B cell (primary cell): ENCODE data around the gene STK4. TPM values are rescaled to one million over a fixed set of nuclear protein-coding genes. Genes with fewer than 3 reads are reported as not detected.

Experiments
- ATAC-seq: fragments of 200-7000 bp; cut with Tn5 transposase; one replicate; pipeline ENCODE4 v1.10.0; 2021; ENCODE audit warnings: low read depth, mild to moderate bottlenecking, moderate number of reproducible peaks, moderate library complexity
- CTCF ChIA-PET: fragments of 350-600 bp; sonication (Branson Sonifier 250); formaldehyde crosslinking; loops from one replicate; lab custom pipeline; 2021; ENCODE audit warnings: antibody characterized with exemption, inconsistent platforms; lab: Charles Lee
- POLR2A ChIA-PET: fragments of 350-600 bp; sonication (Branson Sonifier 250); formaldehyde crosslinking; loops from one replicate; lab custom pipeline; 2021; ENCODE audit warnings: antibody characterized with exemption; lab: Charles Lee
- DNase-seq: peaks from one replicate; pipeline ENCODE4 v3.0.0; 2013
- H2AFZ ChIP-seq: 2 replicates; pipeline ENCODE4 v1.6.1; 2012; ENCODE audit warnings: mild to moderate bottlenecking, low read depth, low read length; ENCODE audit not compliant: insufficient read depth, poor library complexity, severe bottlenecking
- H3K27ac ChIP-seq, 2 donors: 1 replicate in 1 of 2; 2 replicates in 1 of 2; pipeline ENCODE4 v1.5.1; 2012 to 2013; ENCODE audit warnings: low read length in 2 of 2, mild to moderate bottlenecking in 2 of 2, moderate library complexity in 1 of 2
- H3K27me3 ChIP-seq, 4 experiments: fragments of 200-600 bp in 1 of 4; sonication (generic) in 1 of 4; replicated peaks in 1 of 4; 1 replicate in 2 of 4; 2 replicates in 2 of 4; pipeline versions ENCODE4 v1.6.1 to v1.7.0; 2013 to 2016; ENCODE audit warnings: low read length in 3 of 4, mild to moderate bottlenecking in 2 of 4, mixed read lengths in 1 of 4, moderate library complexity in 1 of 4; ENCODE audit not compliant: insufficient read depth in 4 of 4, control insufficient read depth in 3 of 4; ENCODE audit errors: control extremely low read depth in 1 of 4
- H3K36me3 ChIP-seq, 2 experiments: replicated peaks in 1 of 2; 1 replicate in 1 of 2; 2 replicates in 1 of 2; pipeline versions ENCODE4 v1.6.1 to v1.7.1; 2013; ENCODE audit warnings: low read length in 1 of 2; ENCODE audit not compliant: insufficient read depth in 2 of 2, control insufficient read depth in 1 of 2; ENCODE audit errors: control extremely low read depth in 1 of 2, extremely low read depth in 1 of 2
- H3K4me1 ChIP-seq, 2 donors: fragments of 200-600 bp in 1 of 2; sonication (generic) in 1 of 2; 1 replicate in 1 of 2; 2 replicates in 1 of 2; pipeline versions ENCODE4 v1.5.1 to v1.6.1; 2013 to 2017; ENCODE audit warnings: low read length in 2 of 2; ENCODE audit not compliant: control insufficient read depth in 2 of 2, insufficient read depth in 2 of 2
- H3K4me2 ChIP-seq: replicated peaks from 2 replicates; pipeline ENCODE3; 2012; ENCODE audit warnings: mild to moderate bottlenecking, low read depth, low read length; ENCODE audit not compliant: poor library complexity, severe bottlenecking
- H3K4me3 ChIP-seq, 5 experiments: fragments of 200-600 bp in 1 of 5; sonication (generic) in 1 of 5; 1 replicate in 3 of 5; 2 replicates in 2 of 5; pipeline versions ENCODE4 v1.5.1 to v1.7.0; 2011 to 2016; ENCODE audit warnings: low read length in 4 of 5, mild to moderate bottlenecking in 4 of 5, low read depth in 2 of 5, control low read depth in 1 of 5, moderate library complexity in 1 of 5; ENCODE audit not compliant: insufficient read depth in 1 of 5; ENCODE audit errors: control extremely low read depth in 1 of 5, extremely low read depth in 1 of 5
- H3K79me2 ChIP-seq: fragments of 200-600 bp; sonication (generic); one replicate; pipeline ENCODE4 v1.6.0; 2016; ENCODE audit warnings: low read length; ENCODE audit not compliant: control insufficient read depth, insufficient read depth
- H3K9ac ChIP-seq: fragments of 200-600 bp; sonication (generic); 2 replicates; pipeline ENCODE4 v1.6.1; 2017; ENCODE audit warnings: mild to moderate bottlenecking, low read length, moderate library complexity
- H3K9me3 ChIP-seq, 3 donors: one replicate each; pipeline versions ENCODE4 v1.6.1 to v1.7.1; 2013; ENCODE audit warnings: low read length in 2 of 3; ENCODE audit not compliant: control insufficient read depth in 2 of 3, insufficient read depth in 1 of 3; ENCODE audit errors: control extremely low read depth in 1 of 3
- H4K20me1 ChIP-seq: 2 replicates; pipeline ENCODE4 v1.6.0; 2012; ENCODE audit warnings: mild to moderate bottlenecking, low read length; ENCODE audit not compliant: insufficient read depth, control insufficient read depth, poor library complexity, severe bottlenecking
- H3K27ac Mint-ChIP-seq: one replicate; pipeline ENCODE4 v1.8.0; 2021; ENCODE audit warnings: mixed read lengths
- H3K27me3 Mint-ChIP-seq: one replicate; pipeline ENCODE4 v1.8.0; 2021; ENCODE audit warnings: mixed read lengths
- H3K4me1 Mint-ChIP-seq: one replicate; pipeline ENCODE4 v1.8.0; 2021; ENCODE audit warnings: mixed read lengths
- H3K4me3 Mint-ChIP-seq: one replicate; pipeline ENCODE4 v1.8.0; 2021; ENCODE audit warnings: mixed read lengths
- H3K9me3 Mint-ChIP-seq: one replicate; pipeline ENCODE4 v1.8.0; 2022; ENCODE audit warnings: mixed read lengths; ENCODE audit not compliant: insufficient read depth
- CTCF ChIP-seq: fragments of 200-600 bp; IDR thresholded peaks from one replicate; pipeline ENCODE4 v1.8.0; 2022; ENCODE audit warnings: antibody characterized with exemption, mild to moderate bottlenecking
- EZH2 ChIP-seq: IDR thresholded peaks from 2 replicates; pipeline ENCODE4 v1.6.1; 2012; ENCODE audit warnings: borderline replicate concordance, low read depth, mild to moderate bottlenecking, moderate library complexity, low read length; ENCODE audit not compliant: insufficient read depth, poor library complexity, severe bottlenecking
- WGBS: methylation state at CpG from one replicate; pipeline ENCODE4 v1.1.5; 2013; ENCODE audit warnings: missing lambda C conversion rate; ENCODE audit not compliant: insufficient coverage; 5-methylcytosine and 5-hydroxymethylcytosine counted together
- intact Hi-C: fragments of 100-400 bp; cut with micrococcal nuclease; formaldehyde crosslinking; loops from one replicate; pipeline ENCODE4 v1.10.0; 2022
- polyA plus RNA-seq: library from polyadenylated mRNA; depleted of rRNA; stranded (reverse); fragments of >200 nt; gene quantifications from 2 replicates; pipeline ENCODE4 v1.2.3, GENCODE V29; 2012
- total RNA-seq, 2 donors: library from RNA; stranded (reverse); fragments of 120-200 nt in 1 of 2; gene quantifications; 1 replicate in 1 of 2; 2 replicates in 1 of 2; pipeline versions ENCODE4 v1.2.3 to v1.2.4, GENCODE V29; 2013 to 2022

STK4 gene
- total and polyA plus RNA-seq, 2 donors (not counting 1 experiment from before 2014, with no cell fraction given): 38.9 to 324 TPM

- H3K27me3 ChIP-seq: peaks cover 0 to 27% (median 8%) of the 10 kb centered on the region in 4 experiments
- ChIA-PET POLR2A (no interaction called here), CTCF (interaction anchor here (1.2 to 4.1 kb wide), 3 partner anchors 9 to 184 kb away, joined by 3 to 33 read pairs (median 4); no protein-coding TSS in a partner anchor)
- H3K4me3 Mint-ChIP-seq: no peak overlapping the region
- H2AFZ ChIP-seq: no peak overlapping the region
- H3K9ac ChIP-seq: no peak overlapping the region
- H3K4me3 ChIP-seq: no peak overlapping the region
- H4K20me1 ChIP-seq: no peaks in the 10 kb centered on the region
- peaks cover 39% of the 10 kb centered on the region for H3K27me3 Mint-ChIP-seq
- no peak overlapping the region for H3K27ac ChIP-seq
- no peaks in the 10 kb centered on the region for H3K36me3 ChIP-seq
- intact Hi-C loops: no loop called here
- WGBS: no CpG with 5 or more reads among the region's 2 CpGs
- H3K27ac Mint-ChIP-seq: no peak overlapping the region
- peaks cover 6% of the 10 kb centered on the region for H3K4me1 Mint-ChIP-seq
- peaks cover 6 to 7% of the 10 kb centered on the region in 2 donors for H3K4me1 ChIP-seq
- no peaks in the 10 kb centered on the region for H3K9me3 ChIP-seq
- no peak for DNase-seq
- H3K9me3 Mint-ChIP-seq: no peaks in the 10 kb centered on the region
- H3K79me2 ChIP-seq: no peaks in the 10 kb centered on the region
- ATAC-seq: no peak
- H3K4me2 ChIP-seq: no peak overlapping the region
- no peak for TF ChIP-seq EZH2
- no peak for TF ChIP-seq CTCF
Observed at GRCh38 chr20:45105317-45105716, 139.0 kb downstream of the STK4 start.

GRCh38 chr20:45109634-45110033 is 143.3 kb downstream of the STK4 start:
- H3K27me3 ChIP-seq: peaks cover 0 to 8% (median 0%) of the 10 kb centered on the region in 4 experiments
- CTCF ChIA-PET: interaction anchor here (1.6 to 4.5 kb wide), 3 partner anchors 10 to 16 kb away, joined by 4 to 32 read pairs (median 6); no protein-coding TSS in a partner anchor
- Mint-ChIP-seq H3K4me3 (no peak overlapping the region), H3K4me1 (no peaks in the 10 kb centered on the region), H3K27ac (no peak overlapping the region), H3K27me3 (peaks cover 16% of the 10 kb centered on the region), H3K9me3 (no peaks in the 10 kb centered on the region)
- no peak overlapping the region for H3K9ac ChIP-seq
- no peaks in the 10 kb centered on the region for H3K4me1 ChIP-seq
- no peaks in the 10 kb centered on the region for H3K9me3 ChIP-seq
- POLR2A ChIA-PET: no interaction called here
- no peaks in the 10 kb centered on the region for H3K36me3 ChIP-seq
- intact Hi-C loops: no loop called here
- TF ChIP-seq CTCF (no peak), EZH2 (no peak)
- H3K79me2 ChIP-seq: no peaks in the 10 kb centered on the region
- H3K4me2 ChIP-seq: no peak overlapping the region
- H3K4me3 ChIP-seq: no peak overlapping the region
- DNase-seq (no peak), ATAC-seq (no peak)
- WGBS: 88% methylated on average over 8 of the region's 8 CpGs
- H3K27ac ChIP-seq: no peak overlapping the region
- no peak overlapping the region for H2AFZ ChIP-seq
- H4K20me1 ChIP-seq: no peaks in the 10 kb centered on the region
